HEK293 (cell line): ENCODE data around the gene UNC5CL.

Experiments
- ATF2 ChIP-seq: fragments of 450-650 bp; formaldehyde crosslinking; IDR thresholded peaks from 2 replicates; pipeline ENCODE4 v1.5.1; 2016; ENCODE audit warnings: missing biosample characterization, missing genetic modification characterization, low read depth
- CTCF ChIP-seq: fragments of 450-650 bp; formaldehyde crosslinking; IDR thresholded peaks from 2 replicates; pipeline ENCODE4 v1.5.1; 2016; ENCODE audit warnings: missing biosample characterization, missing genetic modification characterization
- OSR2 ChIP-seq: fragments of 450-650 bp; formaldehyde crosslinking; IDR thresholded peaks from 2 replicates; pipeline ENCODE4 v1.5.1; 2016; ENCODE audit warnings: missing biosample characterization, missing genetic modification characterization
- ZBTB17 ChIP-seq: fragments of 450-650 bp; formaldehyde crosslinking; IDR thresholded peaks from 2 replicates; pipeline ENCODE4 v1.5.1; 2016; ENCODE audit warnings: missing biosample characterization, missing genetic modification characterization
- ZBTB6 ChIP-seq: fragments of 450-650 bp; formaldehyde crosslinking; IDR thresholded peaks from 2 replicates; pipeline ENCODE4 v1.5.1; 2017; ENCODE audit warnings: missing biosample characterization, missing genetic modification characterization
- ZNF274 ChIP-seq, 2 experiments: fragments of 200-500 bp in 1 of 2; fragments of 450-650 bp in 1 of 2; sonication (Bioruptor generic) in 1 of 2; formaldehyde crosslinking in 1 of 2; IDR thresholded peaks; 2 replicates each; pipeline versions ENCODE4 v1.5.1 to v1.6.1; 2014 to 2016; ENCODE audit warnings: borderline replicate concordance in 1 of 2, inconsistent platforms in 1 of 2, low read length in 1 of 2, missing biosample characterization in 1 of 2, missing genetic modification characterization in 1 of 2
- ZNF280D ChIP-seq: fragments of 450-650 bp; formaldehyde crosslinking; IDR thresholded peaks from 2 replicates; pipeline ENCODE4 v1.5.1; 2016; ENCODE audit warnings: missing biosample characterization, missing genetic modification characterization
- ZNF660 ChIP-seq: fragments of 450-650 bp; IDR thresholded peaks from 2 replicates; pipeline ENCODE4 v1.5.1; 2018; ENCODE audit warnings: missing biosample characterization, mild to moderate bottlenecking, missing genetic modification characterization

- TF ChIP-seq ATF2 (tag by site-specific recombination) (no peak), ZBTB6 (tag by site-specific recombination) (no peak), ZNF274 (IDR thresholded peaks at IDR 0.05; ENCODE audit: low read length) (no peak), ZNF274 (tag by site-specific recombination; IDR thresholded peaks at IDR 0.05; ENCODE audit: borderline replicate concordance) (no peak), CTCF (tag by site-specific recombination) (no peak), ZNF660 (tag by site-specific recombination) (no peak), OSR2 (tag by site-specific recombination) (no peak), ZNF280D (tag by site-specific recombination) (no peak), ZBTB17 (no peak)
Measured at GRCh38 chr6:41036186-41036585, 2.8 kb downstream of the UNC5CL start.
